ENCODE measurements around the gene FBN1. TPM values are rescaled to one million over a fixed set of nuclear protein-coding genes. Genes with fewer than 3 reads are reported as not detected.

Gene FBN1
- total RNA-seq, 2 donors from 2014 or later = 57.1 to 84.9 TPM

DNA sequence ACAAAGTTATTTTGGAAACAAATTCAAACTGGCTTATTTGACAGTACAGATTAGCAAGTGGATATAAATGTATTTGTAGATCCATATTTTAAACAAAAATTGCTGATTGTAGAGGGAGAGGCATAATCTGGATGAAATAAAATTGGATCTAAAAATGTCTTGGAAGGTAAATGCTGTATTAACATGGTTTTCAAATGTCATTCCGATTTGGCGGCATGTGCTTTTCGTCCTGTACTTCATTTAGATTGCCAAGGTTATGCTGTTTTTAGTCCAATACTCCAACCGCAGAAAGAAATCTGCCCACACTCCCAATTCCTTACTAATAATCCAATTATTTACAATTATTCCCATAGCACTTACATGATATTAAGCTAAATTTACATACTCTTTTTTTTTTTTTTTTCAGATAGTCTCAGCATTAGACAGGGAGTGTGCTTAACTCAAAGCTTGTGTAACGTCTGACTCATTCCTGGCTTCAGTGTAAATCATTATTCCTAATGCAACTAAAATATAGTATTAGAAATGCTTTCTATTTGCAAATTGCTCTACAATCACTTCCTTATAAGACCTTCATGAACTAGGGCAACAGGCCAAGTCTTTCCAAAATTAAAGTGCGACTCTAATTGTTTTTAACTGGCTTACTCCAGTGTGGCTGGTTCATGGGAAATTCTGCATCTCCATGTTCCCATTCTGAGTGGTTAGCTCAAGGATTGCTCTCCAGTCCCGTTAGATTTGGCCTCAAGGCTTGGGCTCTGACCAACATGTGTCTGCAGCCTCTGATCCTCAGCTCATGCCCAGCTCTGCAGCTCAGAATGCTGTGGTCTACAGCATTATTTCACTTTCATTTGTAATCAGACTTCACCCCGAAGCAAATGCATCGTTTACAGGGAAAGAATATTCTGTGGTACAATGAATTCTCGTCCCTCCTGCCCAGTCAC, 103.9 kb downstream of the FBN1 start:
- Histone ChIP-seq H3K9me3 (no peaks in the 10 kb centered on the region), H3K27ac (peak overlapping the region in 1 of 2 donors; percentile 37), H3K4me3 (no peak overlapping the region), H3K27me3 (no peaks in the 10 kb centered on the region), H3K36me3 (no peaks in the 10 kb centered on the region), H3K4me1 (peaks cover 0 to 38% of the 10 kb centered on the region in 2 donors)
- no peak for DNase-seq (ENCODE audit: low spot score)
- TF ChIP-seq, protein P1, sequence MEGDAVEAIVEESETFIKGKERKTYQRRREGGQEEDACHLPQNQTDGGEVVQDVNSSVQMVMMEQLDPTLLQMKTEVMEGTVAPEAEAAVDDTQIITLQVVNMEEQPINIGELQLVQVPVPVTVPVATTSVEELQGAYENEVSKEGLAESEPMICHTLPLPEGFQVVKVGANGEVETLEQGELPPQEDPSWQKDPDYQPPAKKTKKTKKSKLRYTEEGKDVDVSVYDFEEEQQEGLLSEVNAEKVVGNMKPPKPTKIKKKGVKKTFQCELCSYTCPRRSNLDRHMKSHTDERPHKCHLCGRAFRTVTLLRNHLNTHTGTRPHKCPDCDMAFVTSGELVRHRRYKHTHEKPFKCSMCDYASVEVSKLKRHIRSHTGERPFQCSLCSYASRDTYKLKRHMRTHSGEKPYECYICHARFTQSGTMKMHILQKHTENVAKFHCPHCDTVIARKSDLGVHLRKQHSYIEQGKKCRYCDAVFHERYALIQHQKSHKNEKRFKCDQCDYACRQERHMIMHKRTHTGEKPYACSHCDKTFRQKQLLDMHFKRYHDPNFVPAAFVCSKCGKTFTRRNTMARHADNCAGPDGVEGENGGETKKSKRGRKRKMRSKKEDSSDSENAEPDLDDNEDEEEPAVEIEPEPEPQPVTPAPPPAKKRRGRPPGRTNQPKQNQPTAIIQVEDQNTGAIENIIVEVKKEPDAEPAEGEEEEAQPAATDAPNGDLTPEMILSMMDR (IDR thresholded peaks at IDR 0.05) = no peak

DNA sequence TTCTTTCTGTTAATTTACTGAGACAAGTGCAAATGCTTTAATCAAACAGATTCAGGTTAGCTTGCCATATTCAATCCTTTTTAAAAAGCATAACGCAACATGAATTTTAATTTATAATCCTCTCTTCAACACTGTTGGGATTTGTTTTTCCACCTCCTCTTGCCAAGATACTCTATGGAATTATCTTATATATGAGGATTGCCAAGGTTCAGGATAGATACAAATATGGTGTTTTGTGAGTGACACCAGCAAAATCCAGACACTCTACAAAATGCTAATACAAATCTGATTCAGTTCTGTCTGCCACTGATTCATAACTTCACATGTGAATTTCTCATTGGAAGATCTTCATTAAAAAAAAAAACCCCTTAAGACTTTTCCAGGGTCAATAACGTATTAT, 104.8 kb downstream of the FBN1 start:
- TF ChIP-seq, protein P1 (IDR thresholded peaks at IDR 0.05) = no peak
- no peak for DNase-seq (ENCODE audit: low spot score)
- no peak overlapping the region for H3K4me3 ChIP-seq
- no peaks in the 10 kb centered on the region for H3K36me3 ChIP-seq
- no peak overlapping the region for H3K27ac ChIP-seq
- H3K9me3 ChIP-seq = no peaks in the 10 kb centered on the region
- peaks cover 0 to 40% of the 10 kb centered on the region in 2 donors for H3K4me1 ChIP-seq
- H3K27me3 ChIP-seq = no peaks in the 10 kb centered on the region

DNA sequence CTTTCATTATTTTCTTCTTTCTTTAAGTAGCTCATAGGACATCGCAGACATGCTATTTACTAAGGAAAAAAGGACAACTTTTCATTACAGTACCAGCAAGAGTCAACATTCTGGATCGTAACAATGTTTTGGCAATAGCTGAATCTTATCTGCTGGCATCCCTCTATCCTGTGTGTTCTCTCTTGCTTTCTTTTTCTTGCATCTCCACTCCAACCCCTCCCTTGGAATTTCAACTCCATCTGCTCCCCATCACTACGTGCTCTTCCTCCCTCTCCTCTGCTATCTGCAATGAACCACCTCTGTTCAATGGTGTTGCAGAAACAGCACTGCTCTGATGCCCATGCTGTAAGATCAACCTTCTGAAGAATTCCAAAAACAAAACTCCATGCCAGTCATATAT, 106.6 kb downstream of the FBN1 start:
- Histone ChIP-seq H3K36me3 (no peaks in the 10 kb centered on the region), H3K27me3 (no peaks in the 10 kb centered on the region), H3K4me3 (no peak overlapping the region), H3K27ac (peak overlapping the region in 1 of 2 donors; percentile 70), H3K9me3 (no peaks in the 10 kb centered on the region), H3K4me1 (peaks cover 0 to 46% of the 10 kb centered on the region in 2 donors)
- no peak for DNase-seq (ENCODE audit: low spot score)
- TF ChIP-seq, protein P1 (IDR thresholded peaks at IDR 0.05) = no peak

DNA sequence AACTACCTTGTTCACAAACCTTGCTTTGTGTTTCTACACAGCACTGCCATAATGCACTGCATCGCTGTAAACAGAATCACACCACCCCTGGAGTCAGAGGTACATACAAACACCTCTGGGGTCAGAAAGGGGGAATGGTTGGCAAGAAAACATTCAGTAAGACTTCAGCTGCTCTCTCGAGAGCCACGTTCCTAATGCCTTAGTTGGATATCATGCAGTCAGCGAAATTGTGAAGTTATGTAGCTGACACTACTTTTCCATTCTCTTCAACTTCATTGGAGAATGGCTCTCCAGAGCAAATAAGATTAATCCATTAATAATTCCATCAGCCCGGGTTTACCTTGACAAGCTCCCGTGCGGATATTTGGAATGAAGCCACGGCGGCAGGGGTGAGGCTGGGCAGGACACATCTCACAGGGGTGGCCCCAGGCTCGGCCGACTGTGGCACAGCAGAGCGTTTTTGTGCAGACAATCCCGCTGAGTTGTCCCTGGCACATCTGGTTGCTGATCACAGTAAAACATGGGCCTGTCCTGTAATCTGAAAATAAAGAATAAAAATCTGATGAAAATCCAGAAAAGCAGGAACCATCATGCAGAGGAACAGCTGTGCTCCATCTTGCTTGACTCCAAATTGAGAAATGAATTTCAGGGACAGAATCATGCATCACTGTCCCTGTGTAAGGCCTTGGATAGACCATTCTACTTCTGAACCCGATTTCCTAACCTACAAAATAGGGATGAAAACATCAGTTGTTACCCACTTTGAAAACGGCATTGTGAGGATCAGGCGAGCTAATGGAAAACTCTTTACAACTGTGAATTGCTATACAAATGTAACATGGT, 108.0 kb downstream of the FBN1 start:
- Histone ChIP-seq H3K9me3 (no peaks in the 10 kb centered on the region), H3K4me1 (peaks cover 0 to 46% of the 10 kb centered on the region in 2 donors), H3K27me3 (no peaks in the 10 kb centered on the region), H3K27ac (peak overlapping the region; percentile 27 to 70), H3K36me3 (no peaks in the 10 kb centered on the region), H3K4me3 (no peak overlapping the region)
- DNase-seq (ENCODE audit: low spot score) = no peak
- TF ChIP-seq, protein P1 (IDR thresholded peaks at IDR 0.05) = no peak

DNA sequence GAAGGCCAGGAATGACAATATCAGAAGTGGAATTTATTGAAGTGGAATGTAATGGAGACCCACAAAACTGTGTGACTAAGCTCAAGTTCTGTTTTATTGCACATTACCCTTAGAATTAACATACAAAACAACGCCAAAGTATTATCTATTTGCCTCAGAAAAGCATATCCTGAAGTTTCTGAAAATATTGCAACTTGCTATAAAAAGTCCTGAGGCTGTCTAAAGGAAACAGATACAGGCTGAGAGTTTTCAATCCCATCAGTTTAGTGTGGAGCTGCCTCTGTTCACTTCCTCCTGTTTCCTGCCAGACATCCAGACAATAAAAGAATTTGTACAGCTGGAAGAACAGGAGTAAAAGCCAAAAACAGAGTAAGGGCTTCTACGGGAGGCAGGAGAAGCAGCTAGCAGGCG, 108.8 kb downstream of the FBN1 start:
- TF ChIP-seq, protein P1 (IDR thresholded peaks at IDR 0.05) = no peak
- no peak for DNase-seq (ENCODE audit: low spot score)
- no peaks in the 10 kb centered on the region for H3K36me3 ChIP-seq
- H3K27me3 ChIP-seq = no peaks in the 10 kb centered on the region
- peak overlapping the region; percentile 27 to 70 for H3K27ac ChIP-seq
- peaks cover 0 to 40% of the 10 kb centered on the region in 2 donors for H3K4me1 ChIP-seq
- no peak overlapping the region for H3K4me3 ChIP-seq
- H3K9me3 ChIP-seq = no peaks in the 10 kb centered on the region

All from right atrium auricular region (tissue), 2 donors.